WTC11 (cell line): ENCODE results near the gene KLHL29.

Source experiments
- E2F4 ChIP-seq: sonication (generic); formaldehyde crosslinking; IDR thresholded peaks from 2 replicates; pipeline ENCODE4 v1.8.1; 2022; ENCODE audit warnings: low read depth, mild to moderate bottlenecking, moderate library complexity, missing genetic modification reagents, borderline replicate concordance
- FOXP4 ChIP-seq: sonication (generic); formaldehyde crosslinking; IDR thresholded peaks from 2 replicates; pipeline ENCODE4 v1.8.0; 2022; ENCODE audit warnings: mild to moderate bottlenecking, missing genetic modification reagents
- GABPB1 ChIP-seq: sonication (generic); formaldehyde crosslinking; IDR thresholded peaks from 2 replicates; pipeline ENCODE4 v1.8.1; 2023; ENCODE audit warnings: mild to moderate bottlenecking, missing genetic modification reagents
- IRF2 ChIP-seq: sonication (generic); formaldehyde crosslinking; IDR thresholded peaks from 2 replicates; pipeline ENCODE4 v1.8.0; 2022; ENCODE audit warnings: low read depth, missing genetic modification reagents, borderline replicate concordance
- MAX ChIP-seq: sonication (generic); formaldehyde crosslinking; IDR thresholded peaks from 2 replicates; pipeline ENCODE4 v1.8.0; 2022; ENCODE audit warnings: mild to moderate bottlenecking, missing genetic modification reagents
- MYBL2 ChIP-seq: sonication (generic); formaldehyde crosslinking; IDR thresholded peaks from 2 replicates; pipeline ENCODE4 v1.8.1; 2023; ENCODE audit warnings: mild to moderate bottlenecking, moderate library complexity, missing genetic modification reagents
- SMAD4 ChIP-seq: sonication (generic); formaldehyde crosslinking; IDR thresholded peaks from 2 replicates; pipeline ENCODE4 v1.8.0; 2022; ENCODE audit warnings: mild to moderate bottlenecking, missing genetic modification reagents
- TCF7 ChIP-seq: sonication (generic); formaldehyde crosslinking; IDR thresholded peaks from 2 replicates; pipeline ENCODE4 v1.8.0; 2022; ENCODE audit warnings: mild to moderate bottlenecking, low read depth, missing genetic modification reagents, moderate library complexity
- ZNF396 ChIP-seq: fragments of 250-450 bp; sonication (Bioruptor Pico); IDR thresholded peaks from 2 replicates; pipeline ENCODE4 v1.8.0; 2021; ENCODE audit warnings: mild to moderate bottlenecking, moderate library complexity, borderline replicate concordance
- ZSCAN18 ChIP-seq: fragments of 250-450 bp; sonication (Bioruptor Pico); IDR thresholded peaks from 2 replicates; pipeline ENCODE4 v2.1.2; 2022; ENCODE audit warnings: mild to moderate bottlenecking, moderate library complexity
- TF ChIP-seq, protein P1 (sequence below): fragments of 200-600 bp; IDR thresholded peaks from 2 replicates; pipeline ENCODE4 v1.8.0; 2022; ENCODE audit warnings: antibody characterized with exemption
- TF ChIP-seq, protein P2 (sequence below): sonication (generic); formaldehyde crosslinking; IDR thresholded peaks from 2 replicates; pipeline ENCODE4 v1.8.1; 2023; ENCODE audit warnings: mild to moderate bottlenecking, missing genetic modification reagents, moderate library complexity
- TF ChIP-seq, protein P3 (sequence below): fragments of 250-450 bp; sonication (Bioruptor Pico); conservative IDR thresholded peaks from 2 replicates; pipeline ENCODE4 v1.9.0; 2021; ENCODE audit warnings: mild to moderate bottlenecking
- TF ChIP-seq, protein P4 (sequence below): sonication (generic); formaldehyde crosslinking; IDR thresholded peaks from 2 replicates; pipeline ENCODE4 v1.8.1; 2023; ENCODE audit warnings: mild to moderate bottlenecking, moderate library complexity, missing genetic modification reagents

- TF ChIP-seq, protein P1, sequence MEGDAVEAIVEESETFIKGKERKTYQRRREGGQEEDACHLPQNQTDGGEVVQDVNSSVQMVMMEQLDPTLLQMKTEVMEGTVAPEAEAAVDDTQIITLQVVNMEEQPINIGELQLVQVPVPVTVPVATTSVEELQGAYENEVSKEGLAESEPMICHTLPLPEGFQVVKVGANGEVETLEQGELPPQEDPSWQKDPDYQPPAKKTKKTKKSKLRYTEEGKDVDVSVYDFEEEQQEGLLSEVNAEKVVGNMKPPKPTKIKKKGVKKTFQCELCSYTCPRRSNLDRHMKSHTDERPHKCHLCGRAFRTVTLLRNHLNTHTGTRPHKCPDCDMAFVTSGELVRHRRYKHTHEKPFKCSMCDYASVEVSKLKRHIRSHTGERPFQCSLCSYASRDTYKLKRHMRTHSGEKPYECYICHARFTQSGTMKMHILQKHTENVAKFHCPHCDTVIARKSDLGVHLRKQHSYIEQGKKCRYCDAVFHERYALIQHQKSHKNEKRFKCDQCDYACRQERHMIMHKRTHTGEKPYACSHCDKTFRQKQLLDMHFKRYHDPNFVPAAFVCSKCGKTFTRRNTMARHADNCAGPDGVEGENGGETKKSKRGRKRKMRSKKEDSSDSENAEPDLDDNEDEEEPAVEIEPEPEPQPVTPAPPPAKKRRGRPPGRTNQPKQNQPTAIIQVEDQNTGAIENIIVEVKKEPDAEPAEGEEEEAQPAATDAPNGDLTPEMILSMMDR, result no peak
- TF ChIP-seq, protein P2, sequence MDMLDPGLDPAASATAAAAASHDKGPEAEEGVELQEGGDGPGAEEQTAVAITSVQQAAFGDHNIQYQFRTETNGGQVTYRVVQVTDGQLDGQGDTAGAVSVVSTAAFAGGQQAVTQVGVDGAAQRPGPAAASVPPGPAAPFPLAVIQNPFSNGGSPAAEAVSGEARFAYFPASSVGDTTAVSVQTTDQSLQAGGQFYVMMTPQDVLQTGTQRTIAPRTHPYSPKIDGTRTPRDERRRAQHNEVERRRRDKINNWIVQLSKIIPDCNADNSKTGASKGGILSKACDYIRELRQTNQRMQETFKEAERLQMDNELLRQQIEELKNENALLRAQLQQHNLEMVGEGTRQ (CRISPR knock-in tag), result no peak
- TF ChIP-seq MAX (CRISPR knock-in tag), result no peak
- no peak for TF ChIP-seq MYBL2 (CRISPR knock-in tag)
- no peak for TF ChIP-seq IRF2 (CRISPR knock-in tag)
- TF ChIP-seq GABPB1 (CRISPR knock-in tag), result no peak
- no peak for TF ChIP-seq E2F4 (CRISPR knock-in tag)
- TF ChIP-seq SMAD4, result no peak
- TF ChIP-seq, protein P3, sequence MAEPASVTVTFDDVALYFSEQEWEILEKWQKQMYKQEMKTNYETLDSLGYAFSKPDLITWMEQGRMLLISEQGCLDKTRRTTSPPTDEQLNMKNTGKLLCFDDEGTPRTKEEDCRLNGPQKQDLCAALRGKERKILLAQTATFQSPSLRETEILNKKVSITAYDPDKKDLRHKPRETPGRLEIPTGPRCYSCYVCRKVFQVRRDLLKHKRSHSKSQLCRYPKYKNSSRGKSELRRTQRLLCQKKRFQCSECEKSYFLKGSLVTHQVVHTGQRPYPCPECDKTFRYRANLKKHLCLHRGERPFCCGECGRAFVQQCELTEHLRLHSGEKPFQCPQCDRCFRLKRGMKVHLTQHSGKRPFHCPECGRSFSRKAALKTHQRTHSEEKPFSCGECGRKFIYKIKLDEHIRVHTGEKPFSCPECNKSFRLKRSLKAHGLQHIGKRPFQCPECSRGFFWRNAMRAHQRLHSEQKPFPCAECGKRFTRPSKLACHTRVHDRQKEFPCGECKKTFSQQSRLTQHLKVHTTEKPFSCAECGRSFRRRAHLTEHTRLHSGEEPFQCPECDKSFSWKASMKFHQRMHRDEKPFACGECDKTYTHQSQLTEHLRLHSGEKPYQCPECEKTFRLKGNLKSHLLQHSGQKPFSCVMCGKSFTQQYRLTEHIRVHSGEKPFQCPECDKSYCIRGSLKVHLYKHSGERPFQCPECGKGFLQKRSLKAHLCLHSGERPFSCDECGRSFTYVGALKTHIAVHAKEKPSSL (CRISPR knock-in tag), result no peak
- no peak for TF ChIP-seq TCF7
- TF ChIP-seq ZNF396 (CRISPR knock-in tag), result no peak
- TF ChIP-seq ZSCAN18 (CRISPR knock-in tag), result no peak
- TF ChIP-seq, protein P4, sequence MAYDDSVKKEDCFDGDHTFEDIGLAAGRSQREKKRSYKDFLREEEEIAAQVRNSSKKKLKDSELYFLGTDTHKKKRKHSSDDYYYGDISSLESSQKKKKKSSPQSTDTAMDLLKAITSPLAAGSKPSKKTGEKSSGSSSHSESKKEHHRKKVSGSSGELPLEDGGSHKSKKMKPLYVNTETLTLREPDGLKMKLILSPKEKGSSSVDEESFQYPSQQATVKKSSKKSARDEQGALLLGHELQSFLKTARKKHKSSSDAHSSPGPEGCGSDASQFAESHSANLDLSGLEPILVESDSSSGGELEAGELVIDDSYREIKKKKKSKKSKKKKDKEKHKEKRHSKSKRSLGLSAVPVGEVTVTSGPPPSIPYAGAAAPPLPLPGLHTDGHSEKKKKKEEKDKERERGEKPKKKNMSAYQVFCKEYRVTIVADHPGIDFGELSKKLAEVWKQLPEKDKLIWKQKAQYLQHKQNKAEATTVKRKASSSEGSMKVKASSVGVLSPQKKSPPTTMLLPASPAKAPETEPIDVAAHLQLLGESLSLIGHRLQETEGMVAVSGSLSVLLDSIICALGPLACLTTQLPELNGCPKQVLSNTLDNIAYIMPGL (CRISPR knock-in tag), result no peak
- no peak for TF ChIP-seq FOXP4 (CRISPR knock-in tag)
These were observed 208.1 kb downstream of the KLHL29 start for GRCh38 chr2:23592898-23593751.
